ENCODE data around the gene RNF220.

Gene RNF220

DNA sequence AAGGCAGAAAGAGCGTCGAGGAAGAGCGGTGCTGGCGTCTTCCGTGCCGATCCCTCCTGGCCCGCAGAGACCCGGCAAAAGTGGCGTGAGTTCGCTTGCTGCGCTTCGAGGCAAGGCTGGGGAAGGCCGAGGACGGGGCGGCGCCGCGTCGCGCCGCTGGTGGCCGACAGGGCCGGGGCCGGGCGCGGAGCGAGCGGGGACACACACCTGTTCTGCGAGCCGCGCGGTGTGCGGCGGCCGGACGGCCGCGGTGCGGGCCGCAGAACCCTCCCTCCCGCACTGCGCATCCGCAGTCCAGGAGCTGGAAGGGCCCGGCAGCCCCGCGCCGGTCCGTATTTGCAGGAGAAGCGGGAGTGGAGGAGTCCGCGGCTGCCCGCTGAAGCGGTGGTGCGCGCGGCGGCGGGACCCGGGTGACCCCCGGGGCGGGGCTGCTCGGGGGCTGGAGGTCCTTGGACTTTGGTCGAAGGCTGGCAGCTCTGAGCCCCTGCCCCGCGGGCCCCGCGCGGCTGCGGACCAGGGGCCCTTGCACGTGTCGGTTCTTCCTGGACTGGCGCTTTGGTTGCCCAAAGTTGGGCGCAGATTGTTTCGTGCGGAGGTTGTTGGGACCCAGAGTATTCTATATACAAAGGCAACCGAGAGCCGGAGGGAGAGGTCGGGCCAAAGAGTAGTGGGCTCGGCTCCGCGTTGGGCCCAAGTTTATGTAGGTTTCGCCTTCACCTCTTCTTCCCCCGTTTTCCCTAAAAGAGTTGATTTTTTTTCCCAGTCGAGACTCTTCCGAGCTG lies 2.6 kb downstream of the RNF220 start:
- no peak for DNase-seq

DNA sequence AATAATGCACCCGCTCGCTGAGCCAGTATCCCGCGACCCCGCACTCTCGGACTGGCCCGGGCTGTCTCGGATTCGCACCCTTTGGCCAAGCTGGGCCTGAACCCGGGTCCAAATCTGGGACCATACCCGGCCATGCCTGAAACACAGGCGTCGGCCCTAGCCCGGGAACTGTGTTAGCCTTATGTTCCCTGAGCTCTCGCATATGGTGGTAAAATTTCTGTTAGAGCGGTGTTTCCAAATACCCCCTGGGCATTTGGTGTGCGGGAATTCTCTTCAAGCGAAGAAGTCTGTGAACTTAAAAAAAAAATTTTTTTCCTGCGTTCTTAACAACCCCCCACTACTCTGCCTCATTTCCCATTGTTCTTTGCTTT lies 3.1 kb downstream of the RNF220 start:
- DNase-seq: no peak

DNA sequence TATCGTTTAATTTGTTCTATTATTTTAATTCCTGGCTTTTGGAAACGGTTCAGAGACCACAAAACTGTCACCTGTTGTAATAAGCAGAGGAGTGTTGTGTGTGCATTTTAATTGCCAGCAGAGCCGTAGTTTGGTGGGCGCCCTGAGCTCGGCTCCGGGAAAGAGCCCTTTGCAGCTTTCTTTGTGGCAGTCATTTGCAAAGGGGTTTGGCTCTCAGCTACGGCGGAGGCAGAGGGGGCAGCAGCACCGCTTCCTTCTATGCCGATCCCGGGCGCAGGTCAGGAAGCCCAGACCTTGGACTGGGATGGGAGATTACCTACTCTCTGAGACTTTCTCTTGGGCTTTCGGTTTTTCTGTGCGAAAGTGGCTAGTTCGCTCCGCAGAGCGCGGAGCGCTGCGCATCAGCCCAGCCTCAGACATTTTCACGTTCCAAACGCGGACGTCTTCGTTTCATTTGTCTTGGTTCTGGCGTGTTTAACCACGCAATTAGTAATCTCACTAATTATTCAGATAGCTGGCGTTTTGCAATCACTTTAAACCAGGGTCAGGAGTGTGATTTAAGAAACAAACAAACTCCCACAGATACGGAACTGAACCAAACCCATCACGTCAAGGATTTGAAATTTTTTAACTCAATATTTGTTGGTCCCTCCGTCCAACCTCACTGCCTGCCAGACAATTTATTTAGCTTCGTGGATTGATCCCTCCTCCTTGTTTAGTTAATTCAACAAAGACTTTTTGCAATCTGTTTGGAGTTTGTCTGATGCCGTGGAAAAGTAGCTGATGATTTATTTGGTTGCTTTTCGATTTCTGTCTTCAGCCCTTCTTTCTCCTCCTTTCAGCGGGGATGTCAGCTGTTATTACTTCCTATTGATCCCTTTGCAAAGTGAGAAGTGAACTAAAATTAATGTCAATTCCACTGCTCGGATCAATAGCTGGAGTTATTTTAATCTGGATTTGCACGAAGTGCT lies 3.9 kb downstream of the RNF220 start:
- DNase-seq: no peak

DNA sequence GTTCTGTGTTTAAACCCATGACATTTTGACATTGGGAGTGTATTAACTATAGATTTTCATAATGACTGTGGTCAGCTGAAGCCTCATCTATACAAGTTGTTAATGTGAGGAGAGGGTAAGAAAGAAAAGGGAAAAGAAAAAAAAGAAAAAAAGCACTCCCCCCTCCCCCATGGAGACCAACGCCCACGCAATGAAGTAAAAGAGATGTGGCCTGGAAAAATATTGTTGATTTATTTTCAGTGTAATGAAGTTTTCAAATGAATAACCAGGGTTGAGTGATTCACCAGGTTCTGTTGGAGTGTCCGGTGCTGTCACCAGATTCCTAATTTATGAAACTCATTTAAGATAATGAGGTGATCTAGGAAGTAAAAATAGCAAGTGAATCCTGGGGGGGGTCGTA lies 4.7 kb downstream of the RNF220 start:
- DNase-seq: no peak

DNA sequence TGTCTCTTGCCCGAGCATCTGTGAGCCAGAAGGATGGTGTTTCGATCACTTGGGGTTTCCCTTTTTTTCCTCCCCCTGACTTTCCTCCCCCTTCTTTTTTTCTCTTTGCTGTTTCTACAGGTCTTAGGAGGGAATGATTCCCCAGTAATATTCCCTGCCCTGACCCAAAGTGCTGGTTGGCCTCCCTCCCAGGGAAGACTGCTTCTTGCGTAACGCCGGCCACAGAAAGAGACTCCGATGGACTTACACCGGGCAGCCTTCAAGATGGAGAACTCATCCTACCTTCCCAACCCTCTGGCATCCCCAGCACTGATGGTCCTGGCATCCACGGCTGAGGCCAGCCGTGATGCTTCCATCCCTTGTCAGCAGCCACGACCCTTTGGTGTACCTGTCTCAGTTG lies 6.8 kb downstream of the RNF220 start:
- no peak for DNase-seq

DNA sequence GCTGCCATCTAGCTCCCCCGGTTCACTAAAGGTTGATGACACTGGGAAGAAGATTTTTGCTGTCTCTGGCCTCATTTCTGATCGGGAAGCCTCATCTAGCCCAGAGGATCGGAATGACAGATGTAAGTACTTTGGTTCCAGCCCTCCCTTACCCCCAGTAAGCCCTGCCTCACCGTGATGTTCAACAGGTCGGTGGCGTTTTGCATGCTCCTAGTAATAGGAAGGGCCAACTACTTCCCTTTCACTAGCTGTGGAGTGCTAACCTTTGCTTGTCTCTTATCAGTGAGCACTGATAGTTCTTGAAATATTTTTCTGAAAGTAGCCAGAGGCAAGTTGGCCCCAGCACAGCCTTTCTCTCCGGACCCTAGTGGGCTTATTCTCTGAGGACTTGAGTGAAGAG lies 7.5 kb downstream of the RNF220 start:
- DNase-seq: no peak

DNA sequence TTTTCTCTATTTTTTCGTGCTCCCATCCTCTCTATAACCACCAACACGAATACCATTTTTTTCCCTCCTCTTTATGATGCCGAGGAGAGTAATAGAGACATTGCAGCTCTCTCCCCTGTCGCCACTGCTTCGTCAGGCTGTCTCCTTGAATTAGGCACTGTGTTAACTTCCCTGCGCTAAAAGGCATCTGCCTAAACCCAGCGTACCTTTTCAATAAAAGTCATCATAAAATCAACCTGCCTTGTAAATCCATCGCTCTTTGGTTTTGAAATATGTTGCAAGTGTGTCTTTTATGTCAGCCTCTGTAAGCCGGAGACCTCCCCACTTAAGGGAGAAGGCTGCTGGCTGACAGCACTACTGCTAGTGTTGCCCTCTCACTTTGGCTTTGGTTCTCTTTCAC lies 8.7 kb downstream of the RNF220 start:
- DNase-seq: no peak

DNA sequence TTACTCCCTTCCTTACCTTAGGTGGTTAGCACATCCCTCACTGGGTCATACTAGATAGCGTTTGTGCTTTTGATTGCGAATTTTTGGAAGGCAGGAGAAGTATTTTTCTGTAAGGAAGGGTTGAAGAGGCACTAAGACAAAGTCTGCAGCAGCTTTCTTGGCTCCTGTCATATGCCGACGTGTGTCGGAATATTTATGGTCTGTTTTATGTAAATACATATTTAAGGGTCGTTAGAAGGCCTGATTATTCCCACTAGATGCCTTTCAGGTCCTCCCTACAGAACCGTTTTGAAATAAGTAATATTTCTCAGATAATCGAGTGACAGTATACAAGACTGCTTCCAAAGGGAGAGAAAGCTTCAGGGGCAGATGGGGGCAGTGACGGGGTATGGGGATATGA lies 10.0 kb downstream of the RNF220 start:
- DNase-seq: no peak

DNA sequence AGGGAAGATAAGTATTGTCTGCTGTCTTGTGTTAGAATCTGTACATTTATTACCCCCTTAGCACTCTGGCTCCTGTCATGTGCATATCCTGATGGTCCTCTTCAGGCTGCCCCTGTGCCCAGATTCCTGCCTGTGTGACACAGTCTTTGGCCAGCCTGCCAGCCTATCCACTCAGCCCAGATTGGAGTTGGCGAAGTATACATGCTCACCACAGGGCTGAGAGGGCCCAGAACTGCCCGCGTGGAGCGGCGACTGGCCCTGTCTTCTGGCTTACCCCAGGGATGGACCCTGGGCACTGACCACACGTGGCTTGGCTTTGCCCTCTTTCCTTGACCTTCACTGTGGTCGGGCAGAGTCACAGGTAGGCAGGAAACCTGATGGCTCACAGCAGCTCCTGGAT lies 11.4 kb downstream of the RNF220 start:
- no peak for DNase-seq

DNA sequence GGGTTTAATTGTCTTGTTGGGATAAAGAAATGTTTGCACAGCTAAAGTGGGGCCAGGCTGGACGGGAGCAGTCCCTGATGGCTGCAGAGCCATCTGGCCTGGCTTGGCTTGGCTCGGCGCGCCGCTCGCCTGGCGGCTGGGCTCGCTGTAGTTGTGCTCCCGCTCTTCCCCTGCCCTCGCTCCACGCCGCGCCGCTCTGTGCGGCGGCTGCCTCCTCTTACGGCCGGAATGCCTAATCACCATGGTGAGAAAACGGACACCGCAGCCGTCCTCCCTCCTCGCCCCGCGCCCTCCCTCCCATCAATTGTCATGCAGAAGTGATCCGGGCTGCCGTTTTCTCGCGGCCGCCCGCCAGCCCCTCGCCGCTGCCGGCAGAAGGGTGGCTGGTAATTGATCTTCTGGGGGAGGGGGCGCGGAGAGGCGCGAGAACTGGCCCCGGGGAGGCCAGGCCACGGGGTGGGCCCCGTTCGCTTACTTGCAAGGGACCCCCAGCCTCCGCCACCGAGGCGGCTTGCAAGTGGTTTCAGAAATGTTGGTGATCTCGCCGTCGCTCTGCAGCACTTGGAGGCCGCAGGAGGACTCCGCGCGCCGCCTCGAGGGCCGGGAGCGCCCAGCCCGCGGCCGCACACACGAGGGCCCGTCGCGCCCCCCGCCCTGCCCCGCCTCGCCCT lies 12.4 kb downstream of the RNF220 start:
- no peak for DNase-seq

DNA sequence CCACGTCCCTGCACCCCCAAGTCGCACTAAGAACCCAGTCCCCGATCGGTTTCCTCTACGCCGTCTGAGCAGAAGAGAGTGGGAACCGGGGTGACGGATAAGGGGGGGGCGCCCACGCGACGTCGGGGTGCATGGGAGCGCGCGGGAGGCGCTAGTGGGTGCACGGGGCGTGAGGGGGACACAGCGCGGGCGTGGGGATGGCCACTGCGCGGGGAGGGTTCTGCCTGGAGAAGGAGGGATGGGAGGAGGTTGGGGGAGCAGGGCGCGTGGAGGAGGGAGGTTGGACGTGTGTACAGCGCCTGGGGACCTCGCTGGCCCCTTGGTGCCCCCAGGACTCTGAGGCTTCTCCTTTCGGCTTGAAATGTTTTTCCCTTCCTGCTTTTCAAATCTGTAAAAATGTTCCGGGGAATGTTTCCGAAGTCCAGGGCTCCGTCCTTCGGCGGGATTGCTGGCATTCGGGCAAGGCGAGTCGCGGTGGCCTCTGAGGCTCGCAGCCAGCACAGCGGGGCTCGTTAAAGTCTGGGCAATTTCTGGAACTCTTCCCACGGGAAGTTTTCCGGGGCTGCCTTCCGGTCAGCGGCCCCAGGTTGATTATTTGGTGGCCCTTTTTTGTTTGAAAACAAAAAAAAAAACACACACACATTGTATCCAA lies 13.1 kb downstream of the RNF220 start:
- DNase-seq: no peak

DNA sequence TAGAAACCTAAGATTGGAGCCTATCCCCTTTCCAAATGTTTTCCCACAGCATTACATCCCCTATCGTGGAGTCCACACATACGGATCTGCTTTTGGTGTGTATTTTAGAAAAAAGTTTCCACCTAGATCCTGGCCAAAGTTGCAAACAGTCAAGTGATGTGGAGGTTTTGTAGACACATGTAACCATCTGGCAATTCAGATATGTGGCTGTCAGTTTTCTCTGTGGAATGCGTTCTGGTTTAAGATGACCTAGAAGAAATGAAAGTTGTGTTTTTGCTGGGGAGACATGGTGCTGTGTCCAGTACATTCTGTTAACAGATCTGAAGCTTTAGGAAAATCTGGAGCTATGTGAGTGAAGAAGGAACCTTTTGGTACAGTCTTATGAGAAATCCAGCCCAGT lies 14.8 kb downstream of the RNF220 start:
- no peak for DNase-seq

DNA sequence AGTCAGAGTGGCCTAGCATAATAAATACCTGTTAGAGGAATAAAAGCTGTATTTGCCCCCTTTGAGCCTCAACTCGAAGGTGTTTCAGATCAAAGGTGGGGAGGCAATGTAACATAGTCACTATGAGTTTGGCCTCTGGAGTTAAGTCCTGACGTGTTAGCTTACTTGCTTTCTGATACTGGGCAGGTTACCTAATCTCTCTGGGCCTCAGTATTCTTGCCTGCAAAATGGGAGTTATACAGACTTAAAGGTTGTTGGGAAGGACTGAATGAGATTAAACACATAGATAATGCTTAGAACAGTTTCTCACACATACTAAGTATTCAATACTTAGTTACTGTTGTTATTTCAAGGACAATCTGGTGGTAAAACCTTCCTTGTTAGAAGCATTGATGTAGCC lies 15.5 kb downstream of the RNF220 start:
- no peak for DNase-seq

DNA sequence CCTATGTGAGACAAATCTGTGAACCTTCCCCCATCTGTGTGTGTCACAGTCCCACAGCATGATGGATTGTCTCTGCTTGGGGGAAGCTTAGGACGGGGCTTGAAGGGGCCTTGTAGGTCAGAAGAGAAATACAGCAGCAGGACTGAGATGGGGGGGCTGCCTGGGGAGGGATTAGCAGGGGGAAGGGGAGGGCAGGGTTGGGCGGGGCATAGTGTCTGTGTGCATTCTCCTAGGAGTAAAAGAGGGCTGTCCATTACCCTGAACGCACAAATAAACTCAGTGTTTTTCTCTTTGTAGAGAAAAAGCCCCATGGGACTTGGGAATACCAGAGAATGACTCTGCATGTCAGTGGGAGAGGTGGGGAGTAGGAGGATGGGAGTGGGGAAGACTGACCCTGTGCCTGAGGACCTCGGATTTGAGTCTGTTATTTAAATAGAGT lies 16.4 kb downstream of the RNF220 start:
- DNase-seq: no peak

DNA sequence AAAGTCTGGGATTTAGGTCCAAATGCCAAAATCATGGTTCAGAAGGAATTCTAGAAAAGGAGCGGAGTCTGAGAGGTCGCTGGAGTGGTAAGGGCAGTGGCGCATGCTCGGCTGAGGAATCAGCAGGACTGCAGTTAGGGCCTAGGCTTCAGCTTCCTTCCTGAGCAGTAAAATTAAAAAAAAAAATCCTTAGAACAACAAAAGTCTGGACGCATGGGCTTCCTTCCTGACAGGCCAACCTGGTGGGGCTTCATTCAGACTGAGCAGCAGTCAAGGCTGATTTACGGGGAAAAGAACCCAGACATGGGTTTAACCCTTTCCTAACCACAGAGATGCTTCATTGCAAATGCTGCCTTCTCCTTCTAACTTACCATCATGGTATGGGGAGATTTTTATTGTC lies 17.1 kb downstream of the RNF220 start:
- DNase-seq: no peak

DNA sequence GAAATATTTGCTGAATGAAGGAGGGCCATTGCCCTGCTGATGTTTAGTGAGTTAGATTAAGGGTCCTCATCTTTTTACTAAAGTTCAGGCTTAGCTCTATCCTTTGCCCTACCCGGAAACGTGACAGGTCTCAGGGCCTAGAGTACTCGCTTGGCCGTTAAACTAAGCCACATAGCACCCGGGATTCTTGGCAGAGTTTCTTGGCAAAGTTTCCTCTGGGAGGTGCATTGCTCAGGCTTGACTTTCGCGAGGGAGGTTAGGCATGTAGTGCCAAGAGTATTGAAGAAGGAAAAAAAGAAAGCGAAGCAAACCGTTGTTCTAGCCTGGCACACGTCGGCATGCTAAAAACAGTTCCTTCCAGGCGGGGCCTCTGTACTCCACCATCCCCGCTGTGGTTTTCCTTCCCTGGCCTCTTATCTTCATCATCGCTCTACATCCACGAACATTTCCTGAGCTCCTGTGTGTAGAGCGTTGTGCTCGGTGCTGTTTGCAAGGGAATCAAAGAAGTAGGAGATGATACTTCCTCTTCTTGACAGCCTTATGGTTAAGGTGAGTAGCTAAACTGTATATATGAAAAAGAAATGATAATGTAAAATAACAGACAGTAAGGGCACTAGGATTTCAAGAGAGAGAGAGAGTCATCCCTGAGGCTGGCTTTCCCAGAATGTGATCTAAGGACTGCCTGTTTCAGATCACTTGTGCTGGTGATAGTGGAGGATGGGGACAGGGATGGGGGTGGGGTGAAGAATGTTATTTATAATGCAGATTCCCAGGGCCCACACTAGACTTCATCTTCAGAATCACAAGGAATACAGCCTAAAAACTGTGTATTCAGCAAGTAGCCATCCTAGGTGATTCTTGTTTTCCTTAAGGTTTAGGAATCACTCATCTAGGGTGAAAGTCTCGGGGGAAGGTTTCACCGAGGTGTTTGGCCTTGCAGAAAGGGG lies 18.8 kb downstream of the RNF220 start:
- no peak for DNase-seq

DNA sequence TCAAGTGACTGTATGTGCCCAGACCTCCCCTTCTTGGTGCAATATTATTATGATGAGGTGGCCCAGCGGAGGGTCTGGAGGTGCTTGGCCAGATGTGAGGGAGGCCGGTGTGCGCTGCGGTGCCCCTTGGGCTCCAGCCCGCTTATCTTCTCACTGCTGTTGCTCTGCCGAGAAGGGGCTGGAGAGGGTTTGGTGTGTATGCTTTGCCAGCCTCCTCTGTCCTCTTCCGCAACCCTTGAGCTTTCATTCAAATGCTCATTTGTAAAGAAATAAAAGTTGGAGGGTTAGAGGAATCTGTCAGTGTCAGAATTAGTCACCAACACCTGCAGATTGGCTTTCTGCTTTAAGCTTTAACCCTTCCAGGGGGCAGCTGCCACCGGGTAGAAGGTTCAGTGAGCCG lies 19.7 kb downstream of the RNF220 start:
- no peak for DNase-seq

DNA sequence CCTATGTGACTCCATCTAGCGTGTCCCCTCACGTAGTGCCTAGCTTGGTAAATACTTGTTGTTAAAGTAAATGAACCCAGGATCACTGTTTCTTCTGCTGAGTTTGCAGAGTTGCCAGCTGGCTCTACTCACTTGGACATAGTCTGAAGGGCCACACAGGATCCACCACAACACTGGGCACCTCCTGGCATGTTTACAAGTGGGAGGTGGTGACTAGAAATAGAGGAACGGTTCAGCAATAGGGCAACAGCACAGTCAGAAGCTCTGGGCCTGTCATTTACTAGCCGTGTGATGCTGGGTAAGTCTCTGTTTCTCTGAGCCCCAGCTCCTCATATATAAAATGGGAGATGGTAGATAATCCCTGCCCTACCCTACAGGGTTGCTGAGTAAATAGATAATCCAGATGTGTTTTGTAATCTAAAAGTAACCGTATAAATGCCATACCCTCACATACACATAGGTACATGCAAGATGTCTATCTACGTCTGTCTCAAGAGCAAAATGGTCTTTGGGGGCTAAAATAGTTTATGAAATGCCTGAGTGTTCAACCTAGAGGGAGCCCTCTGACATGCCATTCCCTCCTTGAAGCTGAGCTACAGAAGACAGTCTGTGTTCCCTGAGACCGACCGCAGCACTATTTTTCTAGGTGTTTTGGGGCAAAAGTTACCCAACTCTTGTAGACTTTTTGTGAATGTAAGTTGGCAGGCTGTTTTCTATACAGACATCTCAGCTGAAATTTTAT lies 20.5 kb downstream of the RNF220 start:
- no peak for DNase-seq

DNA sequence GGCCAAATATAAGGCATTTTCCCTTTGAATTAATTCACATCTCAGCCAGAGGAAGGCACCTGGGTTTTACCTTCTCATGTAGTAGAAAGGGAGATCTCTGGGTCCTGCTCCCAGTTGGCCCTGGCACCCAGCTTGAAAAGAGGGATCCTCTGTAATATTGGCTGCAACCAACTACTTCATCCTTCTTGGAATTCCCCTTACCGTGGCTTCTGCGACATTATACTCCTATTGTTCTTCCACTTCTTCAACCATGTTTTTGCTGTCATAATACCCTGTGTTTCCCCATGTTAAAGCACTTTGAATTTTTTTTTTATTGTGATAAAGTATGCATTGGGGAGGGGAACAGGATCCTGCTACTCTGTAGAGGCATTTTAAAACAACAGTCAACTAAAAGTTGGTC lies 26.8 kb downstream of the RNF220 start:
- DNase-seq: no peak

DNA sequence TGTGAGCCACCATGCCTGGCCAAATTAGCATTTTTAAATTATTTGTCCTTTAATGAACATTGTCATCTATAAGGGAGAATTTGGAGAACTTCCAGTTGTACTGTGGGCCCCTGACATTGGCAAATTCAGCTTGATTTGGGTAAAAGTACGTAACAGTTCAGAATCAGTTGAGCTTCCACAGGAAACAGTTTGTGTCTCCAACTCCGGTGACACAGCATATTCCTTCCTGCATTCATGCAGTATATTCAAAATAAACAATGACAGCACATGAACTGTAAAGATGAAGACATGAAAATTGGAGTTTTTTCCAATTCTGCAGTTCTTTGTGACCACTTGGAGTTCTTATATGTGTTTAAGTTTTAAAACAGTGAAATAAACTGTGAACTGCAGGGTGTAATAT lies 28.2 kb downstream of the RNF220 start:
- no peak for DNase-seq

Measured in NCI-H1436 treated with DMSO at 0.1 percent for 48 hours (cell line).